HepG2 (cell line): Measurements from ENCODE around the gene CCDC142. TPM values are rescaled to one million over a fixed set of nuclear protein-coding genes. Genes with fewer than 3 reads are reported as not detected.

Source experiments
- GATAD1 ChIP-seq: IDR thresholded peaks from 2 replicates; pipeline ENCODE4 v1.6.1; 2016; ENCODE audit warnings: missing genetic modification reagents, missing compliant biosample characterization
- GFI1 ChIP-seq: sonication (generic); formaldehyde crosslinking; IDR thresholded peaks from 2 replicates; pipeline ENCODE4 v1.5.0; 2020; ENCODE audit warnings: missing genetic modification reagents, mild to moderate bottlenecking, borderline replicate concordance
- GZF1 ChIP-seq: sonication (generic); formaldehyde crosslinking; IDR thresholded peaks from 2 replicates; pipeline ENCODE4 v1.5.1; 2020; ENCODE audit warnings: mild to moderate bottlenecking, missing genetic modification reagents
- JUNB ChIP-seq: sonication (generic); formaldehyde crosslinking; IDR thresholded peaks from 2 replicates; pipeline ENCODE4 v1.8.0; 2022; ENCODE audit warnings: missing genetic modification reagents, mild to moderate bottlenecking, borderline replicate concordance
- NFKB2 ChIP-seq: sonication (generic); formaldehyde crosslinking; IDR thresholded peaks from 2 replicates; pipeline ENCODE4 v1.4.0; 2020; ENCODE audit warnings: missing genetic modification reagents, borderline replicate concordance
- RBAK ChIP-seq: sonication (generic); formaldehyde crosslinking; IDR thresholded peaks from 2 replicates; pipeline ENCODE4 v1.5.1; 2020; ENCODE audit warnings: mild to moderate bottlenecking, missing genetic modification reagents
- RELA ChIP-seq: sonication (generic); formaldehyde crosslinking; IDR thresholded peaks from 2 replicates; pipeline ENCODE4 v1.4.0; 2020; ENCODE audit warnings: missing genetic modification reagents
- RFX1 ChIP-seq: fragments of 450-650 bp; IDR thresholded peaks from 2 replicates; pipeline ENCODE4 v1.6.1; 2017
- RNF2 ChIP-seq: fragments of 450-650 bp; conservative IDR thresholded peaks from 2 replicates; pipeline ENCODE4 v1.6.1; 2016; ENCODE audit warnings: low read depth
- ZNF224 ChIP-seq: sonication (generic); formaldehyde crosslinking; IDR thresholded peaks from 2 replicates; pipeline ENCODE4 v1.5.0; 2020; ENCODE audit warnings: mild to moderate bottlenecking, missing genetic modification reagents
- ZNF3 ChIP-seq: IDR thresholded peaks from 2 replicates; pipeline ENCODE4 v1.7.0; 2017; ENCODE audit warnings: inconsistent platforms
- ZNF34 ChIP-seq: sonication (generic); formaldehyde crosslinking; IDR thresholded peaks from 2 replicates; pipeline ENCODE4 v1.4.0; 2020; ENCODE audit warnings: mild to moderate bottlenecking, missing genetic modification reagents, borderline replicate concordance
- ZNF672 ChIP-seq: sonication (generic); formaldehyde crosslinking; IDR thresholded peaks from 2 replicates; pipeline ENCODE4 v1.8.1; 2022; ENCODE audit warnings: missing genetic modification reagents
- polyA plus RNA-seq, 8 experiments: library from polyadenylated mRNA; depleted of rRNA in 3 of 8; stranded (reverse) in 7 of 8; unstranded in 1 of 8; fragments of >200 nt; fragmentation: Illumina TruSeq in 4 of 8; extraction: Trizol in 4 of 8; gene quantifications; 2 replicates each; pipeline versions ENCODE4 v1.2.1 to v1.2.3, GENCODE V29; 2011 to 2016; ENCODE audit warnings: low read depth in 4 of 8, missing spikeins in 1 of 8, mixed read lengths in 1 of 8; ENCODE audit not compliant: insufficient read depth in 1 of 8
- total RNA-seq, 5 experiments: library from RNA; depleted of rRNA; stranded (reverse); fragments of >200 nt; fragmentation: Illumina TruSeq; extraction: Trizol; gene quantifications; 2 replicates each; pipeline ENCODE4 v1.2.3, GENCODE V29; 2016; ENCODE audit warnings: low read depth in 1 of 5
- TF ChIP-seq, protein P1 (sequence below): sonication (generic); formaldehyde crosslinking; IDR thresholded peaks from 2 replicates; pipeline ENCODE4 v1.4.0; 2020; ENCODE audit warnings: missing genetic modification reagents
- TF ChIP-seq, protein P2 (sequence below): sonication (generic); formaldehyde crosslinking; IDR thresholded peaks from 2 replicates; pipeline ENCODE4 v1.8.1; 2023; ENCODE audit warnings: mild to moderate bottlenecking, moderate library complexity, missing genetic modification reagents
- TF ChIP-seq, protein P3 (sequence below): sonication (generic); formaldehyde crosslinking; IDR thresholded peaks from 2 replicates; pipeline ENCODE4 v1.5.0; 2020; ENCODE audit warnings: mild to moderate bottlenecking, missing genetic modification reagents
- TF ChIP-seq, protein P4 (sequence below): sonication (generic); formaldehyde crosslinking; IDR thresholded peaks from 2 replicates; pipeline ENCODE4 v1.4.0; 2020; ENCODE audit warnings: missing genetic modification reagents, mild to moderate bottlenecking, borderline replicate concordance
- TF ChIP-seq, protein P5 (sequence below): sonication (generic); formaldehyde crosslinking; IDR thresholded peaks from 2 replicates; pipeline ENCODE4 v1.4.0; 2020; ENCODE audit warnings: missing genetic modification reagents

CCDC142 gene
- total and polyA plus RNA-seq, 2 of the 13 experiments (the other 11 are each of a cell fraction or from before 2014, with no cell fraction given) = 14.7 to 30.4 TPM

DNA sequence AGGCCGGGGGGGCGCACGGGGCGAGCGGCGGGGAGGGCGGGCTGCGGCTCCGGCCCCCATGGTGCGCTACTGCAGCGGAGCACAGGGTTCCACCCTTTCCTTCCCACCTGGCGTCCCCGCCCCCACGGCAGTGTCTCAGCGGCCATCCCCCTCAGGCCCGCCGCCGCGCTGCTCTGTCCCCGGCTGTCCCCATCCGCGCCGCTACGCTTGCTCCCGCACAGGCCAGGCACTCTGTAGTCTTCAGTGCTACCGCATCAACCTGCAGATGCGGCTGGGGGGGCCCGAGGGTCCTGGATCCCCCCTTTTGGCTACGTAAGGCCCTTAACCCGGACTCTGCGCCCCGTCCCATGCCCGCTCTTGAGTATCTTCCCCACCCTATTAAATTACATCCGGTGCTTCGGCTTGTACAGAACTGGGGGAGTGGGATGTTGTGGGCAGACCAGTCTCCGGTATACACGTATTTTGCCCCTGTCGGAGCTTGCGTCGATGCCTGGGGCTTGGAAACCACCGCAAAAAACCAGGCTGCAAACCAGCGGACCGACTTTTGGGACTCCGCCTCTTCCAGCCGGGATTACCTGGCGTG is 25.2 kb downstream of the CCDC142 start (continued):
- TF ChIP-seq, protein P1, sequence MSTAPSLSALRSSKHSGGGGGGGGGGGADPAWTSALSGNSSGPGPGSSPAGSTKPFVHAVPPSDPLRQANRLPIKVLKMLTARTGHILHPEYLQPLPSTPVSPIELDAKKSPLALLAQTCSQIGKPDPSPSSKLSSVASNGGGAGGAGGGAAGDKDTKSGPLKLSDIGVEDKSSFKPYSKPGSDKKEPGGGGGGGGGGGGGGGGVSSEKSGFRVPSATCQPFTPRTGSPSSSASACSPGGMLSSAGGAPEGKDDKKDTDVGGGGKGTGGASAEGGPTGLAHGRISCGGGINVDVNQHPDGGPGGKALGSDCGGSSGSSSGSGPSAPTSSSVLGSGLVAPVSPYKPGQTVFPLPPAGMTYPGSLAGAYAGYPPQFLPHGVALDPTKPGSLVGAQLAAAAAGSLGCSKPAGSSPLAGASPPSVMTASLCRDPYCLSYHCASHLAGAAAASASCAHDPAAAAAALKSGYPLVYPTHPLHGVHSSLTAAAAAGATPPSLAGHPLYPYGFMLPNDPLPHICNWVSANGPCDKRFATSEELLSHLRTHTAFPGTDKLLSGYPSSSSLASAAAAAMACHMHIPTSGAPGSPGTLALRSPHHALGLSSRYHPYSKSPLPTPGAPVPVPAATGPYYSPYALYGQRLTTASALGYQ = peak; percentile 56; the same call in 1 of the 2 replicates
- TF ChIP-seq, protein P2, sequence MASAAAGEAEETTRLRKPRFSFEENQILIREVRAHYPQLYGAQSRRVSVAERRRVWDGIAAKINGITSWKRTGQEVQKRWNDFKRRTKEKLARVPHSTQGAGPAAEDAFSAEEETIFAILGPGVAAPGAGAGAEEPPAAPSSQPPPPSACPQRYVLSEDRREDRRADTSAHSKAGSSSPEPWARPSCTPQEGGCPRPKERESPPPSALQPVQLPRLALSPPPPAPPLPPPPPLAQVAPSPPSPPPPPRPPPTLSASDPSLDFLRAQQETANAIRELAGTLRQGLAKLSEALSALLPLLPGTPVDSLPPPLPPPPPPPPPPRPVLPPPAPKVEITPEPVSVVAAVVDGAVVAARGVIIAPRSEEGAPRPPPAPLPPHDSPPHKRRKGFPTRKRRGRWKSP (CRISPR knock-in tag) = peak; percentile 74; the same call in 1 of the 2 replicates
- TF ChIP-seq ZNF672 (CRISPR knock-in tag) (no peak), JUNB (CRISPR knock-in tag) (no peak), GATAD1 (CRISPR knock-in tag) (no peak), RBAK (CRISPR knock-in tag) (no peak; the same call in 1 of the 2 replicates), ZNF3 (no peak), NFKB2 (peak; percentile 87; the same call in 1 of the 2 replicates), GZF1 (peak; percentile 66; the same call in 1 of the 2 replicates), RELA (CRISPR knock-in tag) (no peak), ZNF34 (CRISPR knock-in tag) (peak; percentile 71; the same call in 1 of the 2 replicates), RNF2 (no peak), RFX1 (no peak), ZNF224 (CRISPR knock-in tag) (no peak), GFI1 (CRISPR knock-in tag) (no peak)
- TF ChIP-seq, protein P3, sequence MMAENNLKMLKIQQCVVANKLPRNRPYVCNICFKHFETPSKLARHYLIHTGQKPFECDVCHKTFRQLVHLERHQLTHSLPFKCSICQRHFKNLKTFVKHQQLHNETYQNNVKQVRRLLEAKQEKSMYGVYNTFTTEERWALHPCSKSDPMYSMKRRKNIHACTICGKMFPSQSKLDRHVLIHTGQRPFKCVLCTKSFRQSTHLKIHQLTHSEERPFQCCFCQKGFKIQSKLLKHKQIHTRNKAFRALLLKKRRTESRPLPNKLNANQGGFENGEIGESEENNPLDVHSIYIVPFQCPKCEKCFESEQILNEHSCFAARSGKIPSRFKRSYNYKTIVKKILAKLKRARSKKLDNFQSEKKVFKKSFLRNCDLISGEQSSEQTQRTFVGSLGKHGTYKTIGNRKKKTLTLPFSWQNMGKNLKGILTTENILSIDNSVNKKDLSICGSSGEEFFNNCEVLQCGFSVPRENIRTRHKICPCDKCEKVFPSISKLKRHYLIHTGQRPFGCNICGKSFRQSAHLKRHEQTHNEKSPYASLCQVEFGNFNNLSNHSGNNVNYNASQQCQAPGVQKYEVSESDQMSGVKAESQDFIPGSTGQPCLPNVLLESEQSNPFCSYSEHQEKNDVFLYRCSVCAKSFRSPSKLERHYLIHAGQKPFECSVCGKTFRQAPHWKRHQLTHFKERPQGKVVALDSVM = peak; percentile 77; the same call in 1 of the 2 replicates
- TF ChIP-seq, protein P4, sequence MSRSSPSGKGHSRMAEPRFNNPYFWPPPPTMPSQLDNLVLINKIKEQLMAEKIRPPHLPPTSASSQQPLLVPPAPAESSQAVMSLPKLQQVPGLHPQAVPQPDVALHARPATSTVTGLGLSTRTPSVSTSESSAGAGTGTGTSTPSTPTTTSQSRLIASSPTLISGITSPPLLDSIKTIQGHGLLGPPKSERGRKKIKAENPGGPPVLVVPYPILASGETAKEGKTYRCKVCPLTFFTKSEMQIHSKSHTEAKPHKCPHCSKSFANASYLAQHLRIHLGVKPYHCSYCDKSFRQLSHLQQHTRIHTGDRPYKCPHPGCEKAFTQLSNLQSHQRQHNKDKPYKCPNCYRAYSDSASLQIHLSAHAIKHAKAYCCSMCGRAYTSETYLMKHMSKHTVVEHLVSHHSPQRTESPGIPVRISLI (CRISPR knock-in tag) = peak; percentile 47; the same call in 1 of the 2 replicates
- TF ChIP-seq, protein P5, sequence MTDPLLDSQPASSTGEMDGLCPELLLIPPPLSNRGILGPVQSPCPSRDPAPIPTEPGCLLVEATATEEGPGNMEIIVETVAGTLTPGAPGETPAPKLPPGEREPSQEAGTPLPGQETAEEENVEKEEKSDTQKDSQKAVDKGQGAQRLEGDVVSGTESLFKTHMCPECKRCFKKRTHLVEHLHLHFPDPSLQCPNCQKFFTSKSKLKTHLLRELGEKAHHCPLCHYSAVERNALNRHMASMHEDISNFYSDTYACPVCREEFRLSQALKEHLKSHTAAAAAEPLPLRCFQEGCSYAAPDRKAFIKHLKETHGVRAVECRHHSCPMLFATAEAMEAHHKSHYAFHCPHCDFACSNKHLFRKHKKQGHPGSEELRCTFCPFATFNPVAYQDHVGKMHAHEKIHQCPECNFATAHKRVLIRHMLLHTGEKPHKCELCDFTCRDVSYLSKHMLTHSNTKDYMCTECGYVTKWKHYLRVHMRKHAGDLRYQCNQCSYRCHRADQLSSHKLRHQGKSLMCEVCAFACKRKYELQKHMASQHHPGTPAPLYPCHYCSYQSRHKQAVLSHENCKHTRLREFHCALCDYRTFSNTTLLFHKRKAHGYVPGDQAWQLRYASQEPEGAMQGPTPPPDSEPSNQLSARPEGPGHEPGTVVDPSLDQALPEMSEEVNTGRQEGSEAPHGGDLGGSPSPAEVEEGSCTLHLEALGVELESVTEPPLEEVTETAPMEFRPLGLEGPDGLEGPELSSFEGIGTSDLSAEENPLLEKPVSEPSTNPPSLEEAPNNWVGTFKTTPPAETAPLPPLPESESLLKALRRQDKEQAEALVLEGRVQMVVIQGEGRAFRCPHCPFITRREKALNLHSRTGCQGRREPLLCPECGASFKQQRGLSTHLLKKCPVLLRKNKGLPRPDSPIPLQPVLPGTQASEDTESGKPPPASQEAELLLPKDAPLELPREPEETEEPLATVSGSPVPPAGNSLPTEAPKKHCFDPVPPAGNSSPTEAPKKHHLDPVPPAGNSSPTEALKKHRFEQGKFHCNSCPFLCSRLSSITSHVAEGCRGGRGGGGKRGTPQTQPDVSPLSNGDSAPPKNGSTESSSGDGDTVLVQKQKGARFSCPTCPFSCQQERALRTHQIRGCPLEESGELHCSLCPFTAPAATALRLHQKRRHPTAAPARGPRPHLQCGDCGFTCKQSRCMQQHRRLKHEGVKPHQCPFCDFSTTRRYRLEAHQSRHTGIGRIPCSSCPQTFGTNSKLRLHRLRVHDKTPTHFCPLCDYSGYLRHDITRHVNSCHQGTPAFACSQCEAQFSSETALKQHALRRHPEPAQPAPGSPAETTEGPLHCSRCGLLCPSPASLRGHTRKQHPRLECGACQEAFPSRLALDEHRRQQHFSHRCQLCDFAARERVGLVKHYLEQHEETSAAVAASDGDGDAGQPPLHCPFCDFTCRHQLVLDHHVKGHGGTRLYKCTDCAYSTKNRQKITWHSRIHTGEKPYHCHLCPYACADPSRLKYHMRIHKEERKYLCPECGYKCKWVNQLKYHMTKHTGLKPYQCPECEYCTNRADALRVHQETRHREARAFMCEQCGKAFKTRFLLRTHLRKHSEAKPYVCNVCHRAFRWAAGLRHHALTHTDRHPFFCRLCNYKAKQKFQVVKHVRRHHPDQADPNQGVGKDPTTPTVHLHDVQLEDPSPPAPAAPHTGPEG = 0 out of 2 replicates have a peak, but pooled peaks have one; percentile 60
